Fibroblast of lung (primary cell): ENCODE measurements around the gene GALNT1. TPM values are rescaled to one million over a fixed set of nuclear protein-coding genes. Genes with fewer than 3 reads are reported as not detected.

Experiments
- DNase-seq, 2 donors: peaks; one replicate each; pipeline versions ENCODE4 v3.0.0 to v3.0.0-alpha.2; 2010; ENCODE audit warnings: low read depth in 2 of 2
- H2AFZ ChIP-seq: 2 replicates; pipeline ENCODE4 v1.5.1; 2012; ENCODE audit warnings: low read length, control low read depth, inconsistent platforms
- H3K27ac ChIP-seq: 2 replicates; pipeline ENCODE4 v1.5.1; 2011; ENCODE audit warnings: low read length, control low read depth; ENCODE audit not compliant: insufficient read depth
- H3K27me3 ChIP-seq: 2 replicates; pipeline ENCODE4 v1.5.1; 2011; ENCODE audit warnings: mild to moderate bottlenecking, low read length; ENCODE audit not compliant: control insufficient read depth, insufficient read depth
- H3K36me3 ChIP-seq: 2 replicates; pipeline ENCODE4 v1.5.1; 2011; ENCODE audit warnings: low read length; ENCODE audit not compliant: control insufficient read depth, insufficient read depth
- H3K4me1 ChIP-seq: 2 replicates; pipeline ENCODE4 v1.5.1; 2011; ENCODE audit warnings: low read length; ENCODE audit not compliant: control insufficient read depth, insufficient read depth; ENCODE audit errors: extremely low read depth
- H3K4me2 ChIP-seq: 2 replicates; pipeline ENCODE4 v1.5.1; 2011; ENCODE audit warnings: low read length, control low read depth; ENCODE audit not compliant: insufficient read depth; ENCODE audit errors: extremely low read depth
- H3K4me3 ChIP-seq, 4 experiments: fragments of 200-600 bp in 1 of 4; sonication (generic) in 1 of 4; replicated peaks in 1 of 4; 2 replicates each; pipeline ENCODE4 v1.5.1; 2011 to 2016; ENCODE audit warnings: low read length in 4 of 4, low read depth in 3 of 4, mild to moderate bottlenecking in 3 of 4, control low read depth in 2 of 4, inconsistent platforms in 1 of 4, mixed read lengths in 1 of 4; ENCODE audit not compliant: insufficient read depth in 1 of 4; ENCODE audit errors: control extremely low read depth in 1 of 4
- H3K79me2 ChIP-seq: 2 replicates; pipeline ENCODE4 v1.5.1; 2012; ENCODE audit warnings: mild to moderate bottlenecking, low read length, inconsistent platforms; ENCODE audit not compliant: control insufficient read depth, insufficient read depth
- H3K9ac ChIP-seq: 2 replicates; pipeline ENCODE4 v1.5.1; 2011; ENCODE audit warnings: mild to moderate bottlenecking, low read length, control low read depth; ENCODE audit not compliant: insufficient read depth
- H3K9me3 ChIP-seq: 2 replicates; pipeline ENCODE4 v1.5.1; 2012; ENCODE audit warnings: low read depth, low read length; ENCODE audit not compliant: control insufficient read depth, insufficient read depth
- H4K20me1 ChIP-seq: 2 replicates; pipeline ENCODE4 v1.5.1; 2011; ENCODE audit warnings: low read length; ENCODE audit not compliant: control insufficient read depth, insufficient read depth; ENCODE audit errors: extremely low read depth
- EZH2 ChIP-seq: IDR thresholded peaks from 2 replicates; pipeline ENCODE4 v1.5.1; 2012; ENCODE audit warnings: low read length, control low read depth, mild to moderate bottlenecking; ENCODE audit errors: missing control alignments
- polyA plus RNA-seq, 2 donors: library from polyadenylated mRNA; depleted of rRNA in 1 of 2; stranded (reverse) in 1 of 2; unstranded in 1 of 2; fragments of >200 nt; gene quantifications; 2 replicates each; pipeline ENCODE4 v1.2.1, GENCODE V29; 2011 to 2012; ENCODE audit warnings: missing spikeins in 1 of 2
- total RNA-seq: library from RNA; depleted of rRNA; stranded (reverse); fragments of >200 nt; gene quantifications from 2 replicates; pipeline ENCODE4 v1.2.1, GENCODE V29; 2014
- TF ChIP-seq, protein P1 (sequence below), 2 donors: IDR thresholded peaks in 1 of 2; conservative IDR thresholded peaks in 1 of 2; 1 replicate in 1 of 2; 2 replicates in 1 of 2; pipeline ENCODE4 v1.5.1; 2011 to 2012; ENCODE audit warnings: low read length in 2 of 2, control low read depth in 1 of 2, inconsistent platforms in 1 of 2, low read depth in 1 of 2, mild to moderate bottlenecking in 1 of 2

Gene GALNT1
- total and polyA plus RNA-seq, 2 donors (not counting 1 experiment from before 2014, with no cell fraction given) = 31.7 to 53.3 TPM

DNA sequence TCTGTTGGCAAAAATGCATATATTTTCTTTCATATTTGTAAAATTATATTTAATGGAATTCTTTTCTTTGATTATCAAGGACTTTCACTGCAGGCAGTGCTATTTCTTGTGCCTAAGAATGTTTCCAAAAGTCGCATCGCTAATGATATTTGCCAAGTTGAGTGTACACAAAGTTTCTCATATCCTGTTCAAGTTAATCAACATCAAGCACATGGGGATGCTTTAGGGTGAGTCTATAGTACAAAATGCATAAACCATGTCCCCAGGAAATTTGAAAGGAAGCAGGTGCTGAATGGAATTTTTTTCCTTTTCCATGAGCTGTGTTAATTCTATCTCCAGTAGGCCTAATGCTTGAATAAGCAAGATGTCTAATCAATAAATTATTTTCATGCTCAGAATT lies 129.7 kb downstream of the GALNT1 start:
- Histone ChIP-seq H3K4me3 (no peak overlapping the region), H4K20me1 (no peaks in the 10 kb centered on the region), H3K4me1 (no peaks in the 10 kb centered on the region), H3K27ac (no peak overlapping the region), H3K36me3 (no peaks in the 10 kb centered on the region), H3K79me2 (no peaks in the 10 kb centered on the region), H3K27me3 (no peaks in the 10 kb centered on the region), H3K4me2 (no peak overlapping the region), H2AFZ (no peak overlapping the region), H3K9ac (no peak overlapping the region), H3K9me3 (no peaks in the 10 kb centered on the region)
- no peak for DNase-seq
- no peak for TF ChIP-seq EZH2
- TF ChIP-seq, protein P1, sequence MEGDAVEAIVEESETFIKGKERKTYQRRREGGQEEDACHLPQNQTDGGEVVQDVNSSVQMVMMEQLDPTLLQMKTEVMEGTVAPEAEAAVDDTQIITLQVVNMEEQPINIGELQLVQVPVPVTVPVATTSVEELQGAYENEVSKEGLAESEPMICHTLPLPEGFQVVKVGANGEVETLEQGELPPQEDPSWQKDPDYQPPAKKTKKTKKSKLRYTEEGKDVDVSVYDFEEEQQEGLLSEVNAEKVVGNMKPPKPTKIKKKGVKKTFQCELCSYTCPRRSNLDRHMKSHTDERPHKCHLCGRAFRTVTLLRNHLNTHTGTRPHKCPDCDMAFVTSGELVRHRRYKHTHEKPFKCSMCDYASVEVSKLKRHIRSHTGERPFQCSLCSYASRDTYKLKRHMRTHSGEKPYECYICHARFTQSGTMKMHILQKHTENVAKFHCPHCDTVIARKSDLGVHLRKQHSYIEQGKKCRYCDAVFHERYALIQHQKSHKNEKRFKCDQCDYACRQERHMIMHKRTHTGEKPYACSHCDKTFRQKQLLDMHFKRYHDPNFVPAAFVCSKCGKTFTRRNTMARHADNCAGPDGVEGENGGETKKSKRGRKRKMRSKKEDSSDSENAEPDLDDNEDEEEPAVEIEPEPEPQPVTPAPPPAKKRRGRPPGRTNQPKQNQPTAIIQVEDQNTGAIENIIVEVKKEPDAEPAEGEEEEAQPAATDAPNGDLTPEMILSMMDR (conservative IDR thresholded peaks at IDR 0.05 in 1 of 2, IDR thresholded peaks at IDR 0.05 in 1 of 2; ENCODE audit: low read depth in 1 of 2, low read length in 2 of 2) = no peak

DNA sequence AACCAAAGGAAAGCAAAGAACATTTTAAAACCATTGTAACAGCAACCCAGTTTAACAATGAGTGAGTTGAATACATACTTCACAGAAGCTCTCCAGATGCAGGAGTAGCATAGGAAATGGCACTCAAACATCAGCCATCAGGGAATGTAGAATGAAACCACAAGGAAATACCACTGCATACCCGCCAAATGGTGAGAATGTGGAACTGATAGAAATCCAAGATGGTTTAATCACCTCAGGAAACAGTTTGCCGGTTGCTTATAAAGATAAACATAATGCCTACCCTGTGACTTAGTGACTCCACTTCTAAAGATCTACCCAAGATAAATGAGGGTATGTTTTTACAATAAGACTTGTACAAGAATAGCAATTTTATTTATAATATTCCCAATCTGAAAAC lies 132.0 kb downstream of the GALNT1 start:
- H3K4me2 ChIP-seq = no peak overlapping the region

DNA sequence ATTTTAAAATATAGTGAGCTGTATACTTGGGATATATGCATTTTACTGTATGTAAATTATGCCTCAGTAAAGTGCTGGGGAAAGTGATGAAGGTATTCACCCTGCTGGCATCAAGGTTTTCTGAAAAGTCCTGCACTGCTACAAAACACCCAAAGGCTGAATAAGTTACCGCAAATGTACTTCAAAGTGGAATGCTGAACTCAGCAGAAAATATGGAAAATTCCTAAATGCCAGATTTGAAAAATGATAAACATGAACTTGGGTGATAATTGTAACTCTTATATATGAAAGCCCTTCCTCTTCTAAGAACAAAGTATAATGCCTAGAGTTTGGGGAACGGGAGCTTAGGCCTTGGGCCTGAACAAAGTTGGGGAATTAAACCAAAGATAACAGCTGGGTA lies 133.0 kb downstream of the GALNT1 start:
- Histone ChIP-seq H4K20me1 (no peaks in the 10 kb centered on the region), H3K4me1 (no peaks in the 10 kb centered on the region), H3K36me3 (no peaks in the 10 kb centered on the region), H3K4me3 (no peak overlapping the region), H3K27me3 (no peaks in the 10 kb centered on the region), H3K9me3 (no peaks in the 10 kb centered on the region), H3K9ac (no peak overlapping the region), H3K27ac (no peak overlapping the region), H2AFZ (no peak overlapping the region), H3K79me2 (no peaks in the 10 kb centered on the region), H3K4me2 (no peak overlapping the region)
- TF ChIP-seq, protein P1 (conservative IDR thresholded peaks at IDR 0.05 in 1 of 2, IDR thresholded peaks at IDR 0.05 in 1 of 2; ENCODE audit: low read depth in 1 of 2, low read length in 2 of 2) = no peak
- TF ChIP-seq EZH2 = no peak
- DNase-seq = no peak

More for the DNA sequence above, 132.0 kb downstream of the GALNT1 start:
- no peaks in the 10 kb centered on the region for H3K36me3 ChIP-seq
- no peak overlapping the region for H2AFZ ChIP-seq
- H3K4me3 ChIP-seq = no peak overlapping the region
- no peaks in the 10 kb centered on the region for H3K9me3 ChIP-seq
- no peaks in the 10 kb centered on the region for H3K4me1 ChIP-seq
- no peaks in the 10 kb centered on the region for H4K20me1 ChIP-seq
- H3K27ac ChIP-seq = no peak overlapping the region
- no peaks in the 10 kb centered on the region for H3K27me3 ChIP-seq
- H3K9ac ChIP-seq = no peak overlapping the region
- H3K79me2 ChIP-seq = no peaks in the 10 kb centered on the region
- no peak for TF ChIP-seq EZH2
- peak; percentile 20 to 79 for DNase-seq
